Astrocyte of the spinal cord (primary cell): ENCODE data around the gene WASF2.

Experiments used
- DNase-seq: peaks from one replicate; pipeline ENCODE4 v3.0.0; 2011; ENCODE audit warnings: low read depth, low spot score
- H3K4me3 ChIP-seq: 2 replicates; pipeline ENCODE4 v1.5.1; 2011; ENCODE audit warnings: low read depth, mild to moderate bottlenecking, low read length, moderate library complexity
- in situ Hi-C: cut with HindIII; loops from 2 replicates; pipeline ENCODE4 v1.10.0; 2017; ENCODE audit warnings: low sequenced_read_pairs
- TF ChIP-seq, protein P1 (sequence below): IDR thresholded peaks from 2 replicates; pipeline ENCODE4 v1.5.1; 2012; ENCODE audit warnings: low read depth, mild to moderate bottlenecking, low read length, inconsistent platforms

Gene WASF2

DNA sequence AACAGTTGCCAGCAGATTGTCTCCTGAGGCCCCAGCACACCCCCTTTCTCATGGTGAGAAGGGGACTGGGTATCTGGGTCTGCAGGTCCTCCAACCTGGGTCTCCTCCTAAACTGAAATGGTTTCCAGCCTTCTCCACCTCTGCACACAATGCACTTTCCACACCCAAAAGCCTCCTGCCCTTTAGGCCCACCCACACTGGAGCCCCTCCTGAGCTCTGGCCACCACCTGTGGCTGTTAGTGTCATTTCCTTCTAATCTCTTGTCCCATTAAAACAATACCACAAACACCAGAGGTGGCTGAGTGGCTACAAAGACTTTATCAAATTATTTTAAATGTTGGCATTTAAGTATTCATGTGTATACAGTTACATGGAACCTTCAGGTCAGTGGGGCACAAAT is 86.0 kb downstream of the WASF2 start:
- TF ChIP-seq, protein P1, sequence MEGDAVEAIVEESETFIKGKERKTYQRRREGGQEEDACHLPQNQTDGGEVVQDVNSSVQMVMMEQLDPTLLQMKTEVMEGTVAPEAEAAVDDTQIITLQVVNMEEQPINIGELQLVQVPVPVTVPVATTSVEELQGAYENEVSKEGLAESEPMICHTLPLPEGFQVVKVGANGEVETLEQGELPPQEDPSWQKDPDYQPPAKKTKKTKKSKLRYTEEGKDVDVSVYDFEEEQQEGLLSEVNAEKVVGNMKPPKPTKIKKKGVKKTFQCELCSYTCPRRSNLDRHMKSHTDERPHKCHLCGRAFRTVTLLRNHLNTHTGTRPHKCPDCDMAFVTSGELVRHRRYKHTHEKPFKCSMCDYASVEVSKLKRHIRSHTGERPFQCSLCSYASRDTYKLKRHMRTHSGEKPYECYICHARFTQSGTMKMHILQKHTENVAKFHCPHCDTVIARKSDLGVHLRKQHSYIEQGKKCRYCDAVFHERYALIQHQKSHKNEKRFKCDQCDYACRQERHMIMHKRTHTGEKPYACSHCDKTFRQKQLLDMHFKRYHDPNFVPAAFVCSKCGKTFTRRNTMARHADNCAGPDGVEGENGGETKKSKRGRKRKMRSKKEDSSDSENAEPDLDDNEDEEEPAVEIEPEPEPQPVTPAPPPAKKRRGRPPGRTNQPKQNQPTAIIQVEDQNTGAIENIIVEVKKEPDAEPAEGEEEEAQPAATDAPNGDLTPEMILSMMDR, result no peak
- in situ Hi-C loops, result no loop called here
- DNase-seq, result no peak
- H3K4me3 ChIP-seq, result no peak overlapping the region

DNA sequence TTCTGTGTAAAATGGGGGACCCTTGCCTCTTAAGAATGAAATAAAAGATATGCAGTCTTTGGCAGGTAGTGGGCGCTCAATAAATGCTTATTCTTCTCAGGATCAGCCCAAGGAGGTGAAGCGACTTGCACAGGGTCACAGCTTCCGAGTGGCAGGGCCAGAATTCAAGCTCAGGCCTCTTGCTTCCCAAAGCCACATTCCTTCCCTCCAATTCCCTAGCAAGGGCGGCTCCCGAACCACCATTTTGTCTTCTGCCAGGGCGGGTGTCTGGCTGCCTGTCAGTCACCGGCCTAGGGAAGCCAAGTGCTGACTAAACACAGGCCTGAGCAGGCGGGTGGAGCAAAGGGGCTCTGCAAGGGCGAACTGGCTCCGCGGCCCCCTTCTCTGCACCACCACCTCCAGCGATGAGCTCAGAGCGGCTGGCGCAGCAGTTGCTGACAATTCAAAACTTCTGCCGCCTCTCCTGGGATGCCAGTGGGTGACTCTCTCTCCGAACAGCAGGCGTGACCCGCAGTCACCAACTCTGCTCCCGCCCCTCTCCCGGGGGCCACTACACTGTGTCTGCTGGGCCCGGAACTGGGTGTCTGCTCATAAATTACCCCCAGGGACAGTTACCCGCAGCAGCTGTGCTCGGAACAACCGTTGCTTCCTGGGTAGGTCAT is 86.8 kb downstream of the WASF2 start:
- TF ChIP-seq, protein P1, result peak; percentile 42
- in situ Hi-C loops, result no loop called here
- peak; percentile 69 for DNase-seq
- no peak overlapping the region for H3K4me3 ChIP-seq

DNA sequence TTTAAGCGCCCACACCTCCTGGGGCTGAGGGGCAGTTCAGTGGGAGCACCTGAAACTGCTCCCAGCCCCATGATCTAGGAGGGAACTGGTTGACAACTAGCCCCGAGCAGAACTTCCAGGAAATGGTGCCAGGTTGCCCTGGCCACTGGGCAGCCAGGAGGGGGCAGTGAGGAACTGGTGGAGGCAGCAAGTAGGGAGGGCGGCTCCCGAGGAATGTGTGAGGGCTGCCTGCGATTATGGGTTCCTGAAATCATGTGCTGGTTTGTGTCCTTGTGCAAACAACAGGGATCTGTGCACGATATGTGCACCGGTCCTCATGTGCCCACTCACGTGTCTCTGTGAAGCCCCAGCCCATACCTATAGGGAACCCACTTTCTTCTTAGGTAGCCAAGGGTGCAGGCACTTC is 87.6 kb downstream of the WASF2 start:
- no peak overlapping the region for H3K4me3 ChIP-seq
- in situ Hi-C loops, result no loop called here
- TF ChIP-seq, protein P1, result peak; percentile 74
- peak; percentile 70 for DNase-seq

DNA sequence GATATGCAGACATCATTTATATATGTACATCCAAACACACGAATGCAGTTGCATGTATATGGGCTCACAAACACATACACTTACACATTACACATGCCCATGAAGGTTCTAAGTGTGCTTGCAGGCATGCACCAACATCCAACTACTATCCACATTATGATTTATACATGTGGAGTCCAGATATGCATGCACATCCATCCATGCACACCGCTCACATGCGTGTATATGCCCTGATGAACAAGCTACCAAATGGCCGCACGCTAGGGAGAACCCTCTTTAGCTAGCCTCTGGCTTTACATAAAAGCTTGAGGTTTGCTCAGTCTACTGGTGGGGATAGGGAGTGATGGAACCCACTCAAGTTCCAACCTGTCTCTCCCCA is 89.0 kb downstream of the WASF2 start:
- TF ChIP-seq, protein P1, result no peak
- H3K4me3 ChIP-seq, result no peak overlapping the region
- in situ Hi-C loops, result no loop called here
- no peak for DNase-seq

DNA sequence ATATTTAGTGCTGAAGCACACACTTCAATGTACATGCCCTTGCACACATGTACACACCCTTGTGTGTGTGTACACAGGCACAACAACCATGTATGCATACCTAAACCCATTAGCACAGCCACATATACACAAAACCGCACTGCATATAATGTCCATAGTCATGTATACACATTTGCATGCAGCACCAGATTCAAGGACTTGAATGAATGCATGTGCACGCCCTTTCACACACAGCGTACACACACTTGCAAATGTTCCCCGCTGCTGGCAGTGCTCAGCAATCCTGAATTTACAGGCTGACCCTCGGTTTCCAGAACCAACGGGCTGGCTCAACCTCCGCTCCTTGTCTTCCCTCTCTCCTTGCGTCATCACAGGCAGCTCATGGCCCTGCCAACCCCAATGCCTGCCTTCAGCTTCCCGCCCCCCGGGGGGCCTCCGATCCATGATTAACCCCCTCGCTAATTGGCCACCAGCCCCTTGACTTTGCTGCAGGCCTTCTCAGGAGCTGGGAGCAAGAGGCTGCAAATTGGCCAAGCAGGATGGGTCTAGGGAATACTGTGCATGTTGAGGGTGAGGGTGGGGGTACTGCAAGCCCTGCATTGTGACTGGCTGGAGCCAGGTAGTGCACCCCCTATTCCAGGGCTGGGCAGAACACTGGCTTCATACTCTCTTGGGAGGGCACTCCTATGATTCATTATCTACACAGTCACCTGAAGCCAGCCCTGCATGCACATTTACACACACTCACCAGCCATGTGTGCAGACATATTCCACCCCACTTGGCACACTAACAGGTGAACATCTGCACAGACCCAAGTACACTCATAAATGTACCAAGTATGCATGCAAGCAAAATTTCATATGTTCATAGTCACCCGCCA is 89.6 kb downstream of the WASF2 start:
- no peak for DNase-seq
- TF ChIP-seq, protein P1, result no peak
- H3K4me3 ChIP-seq, result no peak overlapping the region
- in situ Hi-C loops, result no loop called here

DNA sequence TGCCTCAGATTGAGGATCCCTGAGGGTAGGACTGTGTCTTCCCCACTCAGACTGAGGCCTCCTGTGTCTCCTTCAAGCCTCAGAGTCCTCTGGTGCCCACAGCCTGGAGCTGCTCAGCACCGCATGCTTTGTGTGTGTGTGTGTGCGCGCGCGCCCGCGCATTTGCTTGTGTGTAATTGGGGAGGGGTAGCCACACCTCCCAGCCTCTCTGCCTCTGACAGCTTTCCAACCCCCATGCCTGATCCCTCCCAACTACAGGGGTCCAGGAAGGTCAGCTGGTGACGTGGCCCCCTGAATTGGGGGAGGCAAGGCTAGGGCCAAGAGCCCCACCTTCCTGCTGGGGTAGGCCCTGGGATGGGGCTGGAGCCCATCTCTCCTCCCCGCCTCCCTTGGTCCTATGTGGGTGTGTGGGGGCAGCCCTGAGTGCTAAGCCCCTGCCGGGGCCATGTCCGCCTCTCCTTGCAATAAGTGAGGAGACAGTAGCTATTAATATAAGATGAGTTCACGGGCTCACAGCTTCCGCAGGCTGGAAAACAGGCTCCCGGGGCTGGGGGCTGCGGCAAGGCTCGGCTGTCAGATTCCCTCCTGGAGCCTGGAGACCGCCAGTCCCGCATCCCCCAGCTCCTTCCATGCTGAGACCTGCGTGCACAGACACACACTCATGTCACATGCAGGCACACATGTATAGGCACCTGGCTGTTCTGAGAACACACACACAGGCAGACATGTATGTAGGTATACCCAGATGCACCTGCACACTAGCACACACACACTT is 90.5 kb downstream of the WASF2 start:
- DNase-seq, result no peak
- TF ChIP-seq, protein P1, result no peak
- in situ Hi-C loops, result no loop called here
- no peak overlapping the region for H3K4me3 ChIP-seq
